PC-9 (cell line): ENCODE results near the gene FRMPD2. TPM values are rescaled to one million over a fixed set of nuclear protein-coding genes. Genes with fewer than 3 reads are reported as not detected.
"Not testable (repeated sequence)": the region's sequence is repeated elsewhere in the genome, so short reads cannot be mapped to it uniquely, and the experiment has no call there.

Source experiments
- BruUV-seq: library from RNA; stranded (reverse); fragments of 400-500 nt; replicated peaks from 2 replicates; lab custom pipeline; 2021; lab: Mats Ljungman, UMichigan
- CTCF ChIA-PET: fragments of 300-600 bp; sonication (Branson Sonifier 250); formaldehyde crosslinking; loops from one replicate; lab custom pipeline; 2022; ENCODE audit warnings: antibody characterized with exemption; lab: Charles Lee
- POLR2A ChIA-PET: fragments of 300-600 bp; sonication (Branson Sonifier 250); formaldehyde crosslinking; loops from one replicate; lab custom pipeline; 2022; ENCODE audit warnings: antibody characterized with exemption; ENCODE audit not compliant: unreplicated experiment; lab: Charles Lee
- DNase-seq, 2 experiments: peaks; one replicate each; pipeline versions ENCODE4 v3.0.0 to v3.0.0-alpha.2; 2015 to 2022; ENCODE audit warnings: mixed read lengths in 1 of 2
- H2AFZ ChIP-seq: fragments of 200-600 bp; sonication (generic); 2 replicates; pipeline ENCODE4 v1.8.1; 2017; ENCODE audit warnings: antibody characterized with exemption
- H3F3A ChIP-seq: fragments of 200-600 bp; sonication (generic); 2 replicates; pipeline ENCODE4 v1.8.1; 2017; ENCODE audit warnings: antibody characterized with exemption, mild to moderate bottlenecking, low read depth; ENCODE audit not compliant: insufficient read depth
- H3K27ac ChIP-seq: fragments of 200-600 bp; sonication (generic); 2 replicates; pipeline ENCODE4 v1.6.1; 2016; ENCODE audit warnings: mixed run types
- H3K27me3 ChIP-seq: fragments of 200-600 bp; sonication (generic); 2 replicates; pipeline ENCODE4 v1.6.1; 2016; ENCODE audit warnings: low read depth, mixed run types; ENCODE audit not compliant: insufficient read depth
- H3K36me3 ChIP-seq: fragments of 200-600 bp; sonication (generic); 2 replicates; pipeline ENCODE4 v1.6.1; 2016; ENCODE audit warnings: low read depth, mixed run types
- H3K4me1 ChIP-seq: fragments of 200-600 bp; sonication (generic); replicated peaks from 2 replicates; pipeline ENCODE4 v1.6.1; 2016; ENCODE audit warnings: mixed run types; ENCODE audit not compliant: insufficient read depth
- H3K4me2 ChIP-seq: fragments of 200-600 bp; sonication (generic); 2 replicates; pipeline ENCODE4 v1.6.1; 2017; ENCODE audit warnings: mixed run types
- H3K4me3 ChIP-seq: fragments of 200-600 bp; sonication (generic); 2 replicates; pipeline ENCODE4 v1.6.1; 2016; ENCODE audit warnings: mixed run types
- H3K79me2 ChIP-seq: fragments of 200-600 bp; sonication (generic); 2 replicates; pipeline ENCODE4 v1.6.1; 2017; ENCODE audit warnings: low read depth, mixed run types
- H3K9me2 ChIP-seq: fragments of 200-600 bp; sonication (generic); 2 replicates; pipeline ENCODE4 v1.8.1; 2017; ENCODE audit warnings: mild to moderate bottlenecking; ENCODE audit not compliant: insufficient read depth
- H3K9me3 ChIP-seq: fragments of 200-600 bp; sonication (generic); 2 replicates; pipeline ENCODE4 v1.8.1; 2016; ENCODE audit warnings: low read depth; ENCODE audit not compliant: insufficient read depth
- H4K20me1 ChIP-seq: fragments of 200-600 bp; sonication (generic); 2 replicates; pipeline ENCODE4 v1.8.1; 2017; ENCODE audit not compliant: insufficient read depth
- intact Hi-C: fragments of 100-400 bp; cut with micrococcal nuclease; formaldehyde crosslinking; loops from one replicate; pipeline ENCODE4 v1.10.0; 2022; ENCODE audit not compliant: unreplicated experiment
- total RNA-seq: library from RNA; stranded (reverse); gene quantifications from 2 replicates; pipeline ENCODE4 v1.2.3, GENCODE V29; 2021
- TF ChIP-seq, protein P1 (sequence below): fragments of 200-600 bp; sonication (generic); conservative IDR thresholded peaks from 2 replicates; pipeline ENCODE4 v1.6.1; 2017; ENCODE audit warnings: mixed run types, antibody characterized with exemption, mild to moderate bottlenecking, moderate library complexity

FRMPD2 gene
- total RNA-seq, 1 experiment from 2014 or later: 2.4 TPM

- CTCF ChIA-PET, BruUV-seq, H3K27ac ChIP-seq, intact Hi-C loops, H3K79me2 ChIP-seq, H3K27me3 ChIP-seq, H3F3A ChIP-seq, H2AFZ ChIP-seq, H3K36me3 ChIP-seq, H3K4me2 ChIP-seq, H3K4me3 ChIP-seq, DNase-seq, H4K20me1 ChIP-seq, H3K9me3 ChIP-seq, POLR2A ChIA-PET, H3K9me2 ChIP-seq, H3K4me1 ChIP-seq: not testable (repeated sequence)
Observed at GRCh38 chr10:48139953-48140850, 134.3 kb downstream of the FRMPD2 start.

DNA sequence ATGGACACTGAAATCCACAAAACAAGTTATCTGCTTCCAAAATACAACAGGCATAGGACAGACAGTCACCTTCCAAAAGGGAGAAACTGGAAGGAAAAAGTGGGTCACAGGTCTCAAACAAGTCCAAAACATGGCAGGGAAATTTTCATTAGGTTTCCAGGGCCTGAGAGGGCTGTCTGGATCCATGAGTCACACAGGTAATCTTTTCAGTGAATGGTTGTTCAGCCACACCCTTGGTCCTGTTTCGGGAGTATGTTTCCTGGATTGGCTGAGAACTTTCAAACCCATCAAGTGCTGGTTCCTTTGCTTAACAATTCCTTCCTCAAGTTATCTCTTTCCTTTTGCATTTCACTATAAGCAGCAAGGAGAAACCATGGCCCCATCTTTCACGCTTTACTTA is 145.5 kb downstream of the FRMPD2 start:
- H3K27ac ChIP-seq, DNase-seq, H3K4me1 ChIP-seq, H4K20me1 ChIP-seq, BruUV-seq, POLR2A ChIA-PET, CTCF ChIA-PET, H3K36me3 ChIP-seq, H3K4me3 ChIP-seq, H3K27me3 ChIP-seq, H3F3A ChIP-seq, H3K9me3 ChIP-seq, H3K79me2 ChIP-seq, H2AFZ ChIP-seq, H3K9me2 ChIP-seq, intact Hi-C loops: not testable (repeated sequence)
- H3K4me2 ChIP-seq: 0 out of 2 replicates have a peak overlapping the region, but pooled peaks have one; percentile 17

- BruUV-seq, H3K9me2 ChIP-seq, H3K9me3 ChIP-seq, H3K27me3 ChIP-seq, H3K4me2 ChIP-seq, H3K79me2 ChIP-seq, H3K27ac ChIP-seq, H3F3A ChIP-seq, H3K4me1 ChIP-seq, DNase-seq, H2AFZ ChIP-seq, H3K36me3 ChIP-seq, H3K4me3 ChIP-seq, POLR2A ChIA-PET, CTCF ChIA-PET, H4K20me1 ChIP-seq, intact Hi-C loops: not testable (repeated sequence)
Observed at GRCh38 chr10:48126251-48126650, 148.2 kb downstream of the FRMPD2 start.

DNA sequence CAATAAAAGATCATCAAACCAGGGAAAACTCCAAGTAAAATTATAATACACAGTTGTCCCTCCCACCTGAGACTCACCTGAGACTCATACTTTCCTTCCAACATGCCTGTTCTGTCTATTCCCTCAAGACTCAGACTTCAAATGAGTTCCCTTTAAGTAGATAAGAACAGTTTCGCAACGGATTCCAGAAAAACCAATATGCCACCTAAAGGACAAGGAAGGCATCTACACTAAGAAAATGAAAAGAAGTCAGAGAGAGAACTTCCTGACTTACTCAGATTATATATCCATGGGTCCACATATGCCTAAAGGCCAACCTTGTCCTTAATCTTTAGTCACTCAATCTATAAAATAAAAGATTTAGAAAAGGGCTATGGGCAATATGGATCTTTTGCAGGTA is 148.9 kb downstream of the FRMPD2 start:
- CTCF ChIA-PET, BruUV-seq, H2AFZ ChIP-seq, H3K27ac ChIP-seq, H3K27me3 ChIP-seq, H3K4me2 ChIP-seq, H4K20me1 ChIP-seq, H3F3A ChIP-seq, H3K4me1 ChIP-seq, intact Hi-C loops, POLR2A ChIA-PET, DNase-seq, H3K4me3 ChIP-seq, H3K79me2 ChIP-seq, H3K9me3 ChIP-seq, H3K36me3 ChIP-seq, H3K9me2 ChIP-seq: not testable (repeated sequence)
- TF ChIP-seq, protein P1, sequence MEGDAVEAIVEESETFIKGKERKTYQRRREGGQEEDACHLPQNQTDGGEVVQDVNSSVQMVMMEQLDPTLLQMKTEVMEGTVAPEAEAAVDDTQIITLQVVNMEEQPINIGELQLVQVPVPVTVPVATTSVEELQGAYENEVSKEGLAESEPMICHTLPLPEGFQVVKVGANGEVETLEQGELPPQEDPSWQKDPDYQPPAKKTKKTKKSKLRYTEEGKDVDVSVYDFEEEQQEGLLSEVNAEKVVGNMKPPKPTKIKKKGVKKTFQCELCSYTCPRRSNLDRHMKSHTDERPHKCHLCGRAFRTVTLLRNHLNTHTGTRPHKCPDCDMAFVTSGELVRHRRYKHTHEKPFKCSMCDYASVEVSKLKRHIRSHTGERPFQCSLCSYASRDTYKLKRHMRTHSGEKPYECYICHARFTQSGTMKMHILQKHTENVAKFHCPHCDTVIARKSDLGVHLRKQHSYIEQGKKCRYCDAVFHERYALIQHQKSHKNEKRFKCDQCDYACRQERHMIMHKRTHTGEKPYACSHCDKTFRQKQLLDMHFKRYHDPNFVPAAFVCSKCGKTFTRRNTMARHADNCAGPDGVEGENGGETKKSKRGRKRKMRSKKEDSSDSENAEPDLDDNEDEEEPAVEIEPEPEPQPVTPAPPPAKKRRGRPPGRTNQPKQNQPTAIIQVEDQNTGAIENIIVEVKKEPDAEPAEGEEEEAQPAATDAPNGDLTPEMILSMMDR: peak; percentile 51

- H3F3A ChIP-seq, H3K27ac ChIP-seq, H3K9me3 ChIP-seq, CTCF ChIA-PET, H3K79me2 ChIP-seq, H3K36me3 ChIP-seq, H4K20me1 ChIP-seq, POLR2A ChIA-PET, DNase-seq, H3K9me2 ChIP-seq, H3K4me3 ChIP-seq, H3K4me2 ChIP-seq, H3K27me3 ChIP-seq, H3K4me1 ChIP-seq, intact Hi-C loops, H2AFZ ChIP-seq, BruUV-seq: not testable (repeated sequence)
Observed at GRCh38 chr10:48122618-48123017, 151.9 kb downstream of the FRMPD2 start.

- H3K27ac ChIP-seq, H2AFZ ChIP-seq, H3K79me2 ChIP-seq, H3K27me3 ChIP-seq, BruUV-seq, H3K9me2 ChIP-seq, H3K9me3 ChIP-seq, H3K4me1 ChIP-seq, DNase-seq, POLR2A ChIA-PET, CTCF ChIA-PET, intact Hi-C loops, H3K36me3 ChIP-seq, H3K4me2 ChIP-seq, H3F3A ChIP-seq, H4K20me1 ChIP-seq, H3K4me3 ChIP-seq: not testable (repeated sequence)
Observed at GRCh38 chr10:48110277-48110676, 164.2 kb downstream of the FRMPD2 start.
